Neural crest cell (in vitro differentiated cells): ENCODE results near the gene HOXD9. TPM values are rescaled to one million over a fixed set of nuclear protein-coding genes. Genes with fewer than 3 reads are reported as not detected.

Experiments
- DNase-seq: peaks from one replicate; pipeline ENCODE4 v3.0.0; 2021; ENCODE audit warnings: low read depth, mixed read lengths, low spot score
- H3K27ac Mint-ChIP-seq: one replicate; pipeline ENCODE4 v1.8.0; 2021; ENCODE audit warnings: mild to moderate bottlenecking, mixed read lengths; ENCODE audit not compliant: unreplicated experiment
- H3K27me3 Mint-ChIP-seq: 2 replicates; pipeline ENCODE4 v1.8.0; 2021; ENCODE audit warnings: low read depth, mild to moderate bottlenecking, mixed read lengths
- H3K36me3 Mint-ChIP-seq: 2 replicates; pipeline ENCODE4 v1.8.0; 2021; ENCODE audit warnings: low read depth, mild to moderate bottlenecking, mixed read lengths
- H3K4me1 Mint-ChIP-seq: 2 replicates; pipeline ENCODE4 v1.8.0; 2021; ENCODE audit warnings: mixed read lengths
- H3K4me3 Mint-ChIP-seq: one replicate; pipeline ENCODE4 v1.8.0; 2021; ENCODE audit warnings: mild to moderate bottlenecking, mixed read lengths
- H3K9me3 Mint-ChIP-seq: 2 replicates; pipeline ENCODE4 v1.8.0; 2021; ENCODE audit warnings: mixed read lengths
- total RNA-seq: library from RNA; stranded (reverse); gene quantifications from 2 replicates; pipeline ENCODE4 v1.2.1, GENCODE V29; 2021
- TF ChIP-seq, protein P1 (sequence below): fragments of 200-600 bp; sonication (generic); conservative IDR thresholded peaks from 2 replicates; pipeline ENCODE4 v1.5.0; 2021; ENCODE audit warnings: antibody characterized with exemption, mild to moderate bottlenecking

Gene HOXD9
- total RNA-seq, 1 donor from 2014 or later: not detected

DNA sequence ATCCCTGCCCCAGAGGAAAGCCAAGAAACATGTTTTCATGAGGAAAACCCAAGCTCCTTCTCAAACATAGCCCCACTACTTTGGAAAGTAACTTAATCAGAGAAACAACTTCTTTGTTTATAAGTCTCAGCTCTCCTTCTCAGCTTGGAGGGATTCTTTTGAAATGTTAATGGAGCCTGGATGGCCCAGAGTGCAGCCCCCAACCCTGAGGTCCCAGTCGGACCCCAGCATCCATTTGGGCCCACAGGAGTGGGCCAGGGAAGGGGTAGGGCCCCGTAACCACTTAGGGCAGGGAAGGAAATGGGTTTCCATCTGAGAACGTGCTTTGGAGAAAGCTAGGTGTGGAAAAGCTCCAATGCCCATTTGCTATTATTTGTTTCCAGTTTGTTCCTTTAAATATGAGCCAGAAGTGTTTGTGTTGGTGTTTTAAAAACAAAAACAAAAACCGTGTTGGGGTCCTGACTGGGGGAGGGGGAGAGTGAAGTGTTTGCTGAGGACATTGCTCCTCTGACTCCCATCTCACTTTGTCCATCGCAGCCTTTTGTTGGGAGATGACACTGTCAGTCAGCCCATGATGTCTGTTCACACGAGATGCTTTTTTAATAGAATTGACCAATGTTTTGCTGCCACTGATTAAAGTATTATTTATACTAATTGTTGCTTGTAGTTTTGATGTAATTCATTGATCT lies 33.0 kb downstream of the HOXD9 start:
- Mint-ChIP-seq H3K27me3 (peaks cover 99% of the 10 kb centered on the region), H3K36me3 (no peaks in the 10 kb centered on the region), H3K4me3 (no peak overlapping the region), H3K9me3 (no peaks in the 10 kb centered on the region), H3K27ac (no peak overlapping the region), H3K4me1 (peaks cover 12% of the 10 kb centered on the region)
- no peak for DNase-seq
- TF ChIP-seq, protein P1, sequence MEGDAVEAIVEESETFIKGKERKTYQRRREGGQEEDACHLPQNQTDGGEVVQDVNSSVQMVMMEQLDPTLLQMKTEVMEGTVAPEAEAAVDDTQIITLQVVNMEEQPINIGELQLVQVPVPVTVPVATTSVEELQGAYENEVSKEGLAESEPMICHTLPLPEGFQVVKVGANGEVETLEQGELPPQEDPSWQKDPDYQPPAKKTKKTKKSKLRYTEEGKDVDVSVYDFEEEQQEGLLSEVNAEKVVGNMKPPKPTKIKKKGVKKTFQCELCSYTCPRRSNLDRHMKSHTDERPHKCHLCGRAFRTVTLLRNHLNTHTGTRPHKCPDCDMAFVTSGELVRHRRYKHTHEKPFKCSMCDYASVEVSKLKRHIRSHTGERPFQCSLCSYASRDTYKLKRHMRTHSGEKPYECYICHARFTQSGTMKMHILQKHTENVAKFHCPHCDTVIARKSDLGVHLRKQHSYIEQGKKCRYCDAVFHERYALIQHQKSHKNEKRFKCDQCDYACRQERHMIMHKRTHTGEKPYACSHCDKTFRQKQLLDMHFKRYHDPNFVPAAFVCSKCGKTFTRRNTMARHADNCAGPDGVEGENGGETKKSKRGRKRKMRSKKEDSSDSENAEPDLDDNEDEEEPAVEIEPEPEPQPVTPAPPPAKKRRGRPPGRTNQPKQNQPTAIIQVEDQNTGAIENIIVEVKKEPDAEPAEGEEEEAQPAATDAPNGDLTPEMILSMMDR: no peak

GRCh38 chr2:176156301-176156806 lies 33.8 kb downstream of the HOXD9 start:
- no peak overlapping the region for H3K27ac Mint-ChIP-seq

GRCh38 chr2:176156807-176157498 lies 34.4 kb downstream of the HOXD9 start, which contains the start of gene HOXD3:
Gene HOXD3 (plus strand): TSS chr2:176157307. CDS start chr2:176169115, 11,808 bp downstream.
- TF ChIP-seq, protein P1: no peak
- Mint-ChIP-seq H3K4me3 (peak within 1 kb of the TSS; percentile 78), H3K36me3 (peaks cover 3% of the 10 kb centered on the region), H3K27ac (peak within 1 kb of the TSS; percentile 30), H3K9me3 (no peaks in the 10 kb centered on the region), H3K4me1 (peaks cover 12% of the 10 kb centered on the region), H3K27me3 (peaks cover 100% of the 10 kb centered on the region)
- DNase-seq: no peak

More at GRCh38 chr2:176156301-176156806, 33.8 kb downstream of the HOXD9 start:
- Mint-ChIP-seq H3K27me3 (peaks cover 99% of the 10 kb centered on the region), H3K4me3 (peak overlapping the region; percentile 22), H3K4me1 (peaks cover 12% of the 10 kb centered on the region), H3K9me3 (no peaks in the 10 kb centered on the region), H3K36me3 (no peaks in the 10 kb centered on the region)
- no peak for DNase-seq
- TF ChIP-seq, protein P1: no peak

GRCh38 chr2:176157499-176158185 lies 35.1 kb downstream of the HOXD9 start:
- TF ChIP-seq, protein P1: no peak
- Mint-ChIP-seq H3K4me1 (peaks cover 12% of the 10 kb centered on the region), H3K9me3 (no peaks in the 10 kb centered on the region), H3K27me3 (peaks cover 100% of the 10 kb centered on the region), H3K4me3 (peak overlapping the region; percentile 78), H3K27ac (peak overlapping the region; percentile 30), H3K36me3 (peaks cover 4% of the 10 kb centered on the region)
- DNase-seq: peak; percentile 44

GRCh38 chr2:176158186-176158591 lies 35.7 kb downstream of the HOXD9 start:
- no peaks in the 10 kb centered on the region for H3K9me3 Mint-ChIP-seq
- H3K27me3 Mint-ChIP-seq: peaks cover 100% of the 10 kb centered on the region
- peaks cover 15% of the 10 kb centered on the region for H3K4me1 Mint-ChIP-seq
- H3K36me3 Mint-ChIP-seq: peaks cover 4% of the 10 kb centered on the region
- TF ChIP-seq, protein P1: no peak
- peak overlapping the region; percentile 78 for H3K4me3 Mint-ChIP-seq
- H3K27ac Mint-ChIP-seq: no peak overlapping the region
- no peak for DNase-seq
